GM23248 (cell line): Measurements from ENCODE around the gene MSX2.

Source experiments
- EZH2 ChIP-seq: fragments of 200-600 bp; sonication (generic); IDR thresholded peaks from 2 replicates; pipeline ENCODE4 v1.6.1; 2018; ENCODE audit warnings: antibody characterized with exemption, mild to moderate bottlenecking; ENCODE audit not compliant: insufficient read depth, poor library complexity, severe bottlenecking
- EZH2phosphoT487 ChIP-seq: fragments of 200-600 bp; sonication (generic); IDR thresholded peaks from 2 replicates; pipeline ENCODE4 v1.6.1; 2018; ENCODE audit warnings: antibody characterized with exemption, moderate library complexity, mild to moderate bottlenecking, low read depth; ENCODE audit not compliant: insufficient read depth

- TF ChIP-seq EZH2 (no peak), EZH2phosphoT487 (no peak)
Observed at GRCh38 chr5:174692982-174693422, 31.4 kb upstream of the MSX2 start.
